COLO668 (cell line): ENCODE data around the gene ACAP3.
A peak's percentile ranks its signal among the peaks of the same experiment; 100 is the strongest.

Source experiments
- DNase-seq: peaks from one replicate; lab custom pipeline; 2025; ENCODE audit not compliant: unreplicated experiment; lab: John Stamatoyannopoulos, UW

Gene ACAP3

GRCh38 chr1:1286313-1287261, 21.1 kb downstream of the ACAP3 start:
- DNase-seq: no peak

GRCh38 chr1:1285611-1286311, 22.0 kb downstream of the ACAP3 start:
- DNase-seq: peak; percentile 77

GRCh38 chr1:1285102-1285571, 22.6 kb downstream of the ACAP3 start:
- DNase-seq: no peak

DNA sequence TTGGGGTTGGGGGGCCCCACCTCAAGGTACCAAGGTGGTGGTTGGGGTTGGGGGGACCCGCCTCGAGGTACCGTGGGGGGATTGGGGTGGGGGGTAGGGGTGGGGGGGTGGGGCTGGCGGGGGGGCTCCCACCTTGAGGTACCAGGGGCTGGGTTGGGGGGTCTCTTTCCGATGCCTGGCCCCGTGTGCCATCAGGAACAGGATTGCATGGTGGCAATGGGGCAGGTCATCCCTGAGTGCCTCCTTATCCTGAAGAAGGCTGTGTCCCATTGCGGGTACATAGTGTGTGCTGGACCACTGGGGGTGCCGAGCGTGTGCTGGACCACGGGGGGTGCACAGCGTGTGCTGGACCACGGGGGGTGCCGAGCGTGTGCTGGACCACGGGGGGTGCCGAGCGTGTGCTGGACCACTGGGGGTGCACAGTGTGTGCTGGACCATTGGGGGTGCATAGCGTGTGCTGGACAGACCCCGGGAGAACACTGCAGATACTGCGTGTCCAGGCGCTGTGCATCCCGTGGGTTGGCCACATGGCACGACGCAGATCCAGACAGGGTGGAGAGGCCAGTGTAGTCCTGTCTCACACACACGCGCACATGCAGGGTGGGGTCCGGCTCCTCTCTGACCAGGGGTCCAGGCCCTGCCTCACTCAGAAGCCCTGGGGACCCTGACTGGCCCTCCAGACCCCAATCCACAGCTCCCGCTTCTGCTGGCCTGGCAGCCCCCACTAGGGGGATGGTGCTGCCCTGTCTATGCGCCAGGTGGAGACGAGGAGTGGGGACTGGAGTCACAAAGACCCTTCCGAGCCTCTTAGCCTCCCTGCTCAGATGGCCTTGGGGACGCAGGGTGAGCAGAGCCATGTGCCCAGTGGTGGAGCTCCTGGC, 23.3 kb downstream of the ACAP3 start:
- no peak for DNase-seq

GRCh38 chr1:1283821-1284220, 23.9 kb downstream of the ACAP3 start:
- DNase-seq: peak; percentile 77

DNA sequence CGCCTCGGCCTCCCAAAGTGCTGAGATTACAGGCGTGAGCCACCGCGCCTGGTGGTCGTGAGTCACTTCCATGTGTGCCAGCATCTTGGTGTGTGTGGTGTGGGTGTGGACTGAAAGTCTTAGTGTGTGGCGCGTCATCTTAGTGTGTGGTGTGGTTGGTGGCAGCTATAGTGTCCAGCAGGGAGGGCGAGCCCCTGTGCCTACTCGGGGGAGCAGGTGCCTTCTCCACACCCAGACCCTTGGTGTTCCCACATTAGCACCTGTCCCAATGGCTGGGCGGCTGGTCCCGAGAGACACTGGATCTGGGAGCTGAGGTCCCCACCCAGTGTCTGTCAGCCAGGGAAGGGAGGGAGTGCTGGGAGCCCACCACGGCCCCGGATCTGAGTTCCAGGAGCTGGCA, 24.7 kb downstream of the ACAP3 start:
- no peak for DNase-seq

DNA sequence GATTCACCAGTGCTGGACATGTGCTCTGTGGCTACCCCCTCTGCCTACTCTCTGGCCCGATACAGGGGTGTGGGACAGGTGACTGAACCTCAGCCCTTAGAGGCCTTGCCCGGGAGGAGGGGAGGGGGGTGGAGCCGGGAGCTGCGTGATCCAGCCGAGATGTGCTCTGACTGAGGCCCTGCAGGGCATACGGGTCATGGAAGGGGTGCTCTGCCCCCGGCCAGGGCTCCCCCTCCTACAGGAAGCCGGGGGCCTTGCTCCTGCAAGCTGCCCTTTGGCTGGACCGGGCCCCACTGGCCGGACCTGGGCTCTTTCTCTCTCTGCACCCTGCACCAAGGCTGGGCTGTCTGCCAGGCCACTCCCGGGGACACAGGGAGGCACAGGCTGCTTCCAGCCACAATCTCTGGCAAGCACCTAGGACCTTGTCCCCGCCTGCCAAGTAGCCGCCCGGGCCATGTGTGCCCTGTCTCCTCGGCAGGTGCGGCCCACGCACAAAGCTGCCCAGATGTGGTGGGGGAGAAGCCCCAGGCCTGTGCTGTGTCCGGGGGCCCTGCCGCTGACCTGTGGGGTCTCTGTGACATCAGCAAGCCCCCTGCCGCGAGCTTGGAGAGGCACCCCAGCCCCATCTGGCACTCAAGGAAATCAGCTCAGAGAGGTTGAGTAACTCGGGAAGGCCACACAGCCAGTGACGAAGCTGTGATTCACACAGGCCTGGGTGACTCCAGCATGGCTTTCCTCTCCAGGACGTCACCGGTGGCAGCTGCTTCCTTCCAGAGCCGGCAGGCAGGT, 26.0 kb downstream of the ACAP3 start:
- DNase-seq: peak; percentile 91

GRCh38 chr1:1280782-1281481, 26.8 kb downstream of the ACAP3 start:
- no peak for DNase-seq

- no peak for DNase-seq
These were observed 28.7 kb downstream of the ACAP3 start for GRCh38 chr1:1279028-1279427.

GRCh38 chr1:1278620-1279019, 29.1 kb downstream of the ACAP3 start:
- DNase-seq: no peak

GRCh38 chr1:1275836-1276235, 31.9 kb downstream of the ACAP3 start:
- DNase-seq: no peak

GRCh38 chr1:1274931-1275431, 32.7 kb downstream of the ACAP3 start:
- DNase-seq: no peak

GRCh38 chr1:1274299-1274930, 33.3 kb downstream of the ACAP3 start:
- no peak for DNase-seq

- DNase-seq: peak; percentile 98
These were observed 34.0 kb downstream of the ACAP3 start, which contains the start of gene UBE2J2 for GRCh38 chr1:1273512-1274298. UBE2J2 (minus strand) TSS chr1:1273854; CDS start chr1:1267992, 5,862 bp downstream.

DNA sequence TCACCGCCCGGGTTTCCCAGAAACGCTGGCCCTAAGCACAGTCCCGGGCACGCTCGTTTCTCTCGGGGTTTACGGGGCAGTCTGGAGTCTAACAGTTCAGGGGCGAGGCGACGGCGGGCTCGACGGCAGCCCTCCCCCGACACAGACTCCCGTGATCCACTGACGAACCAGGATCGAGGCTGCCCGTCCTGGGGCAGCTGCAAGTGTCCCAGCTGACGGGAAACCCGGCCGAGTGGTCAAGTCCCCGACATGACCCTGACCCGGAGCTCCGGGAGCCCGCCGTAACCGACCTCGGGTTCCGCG, 34.6 kb downstream of the ACAP3 start:
- DNase-seq: no peak

DNA sequence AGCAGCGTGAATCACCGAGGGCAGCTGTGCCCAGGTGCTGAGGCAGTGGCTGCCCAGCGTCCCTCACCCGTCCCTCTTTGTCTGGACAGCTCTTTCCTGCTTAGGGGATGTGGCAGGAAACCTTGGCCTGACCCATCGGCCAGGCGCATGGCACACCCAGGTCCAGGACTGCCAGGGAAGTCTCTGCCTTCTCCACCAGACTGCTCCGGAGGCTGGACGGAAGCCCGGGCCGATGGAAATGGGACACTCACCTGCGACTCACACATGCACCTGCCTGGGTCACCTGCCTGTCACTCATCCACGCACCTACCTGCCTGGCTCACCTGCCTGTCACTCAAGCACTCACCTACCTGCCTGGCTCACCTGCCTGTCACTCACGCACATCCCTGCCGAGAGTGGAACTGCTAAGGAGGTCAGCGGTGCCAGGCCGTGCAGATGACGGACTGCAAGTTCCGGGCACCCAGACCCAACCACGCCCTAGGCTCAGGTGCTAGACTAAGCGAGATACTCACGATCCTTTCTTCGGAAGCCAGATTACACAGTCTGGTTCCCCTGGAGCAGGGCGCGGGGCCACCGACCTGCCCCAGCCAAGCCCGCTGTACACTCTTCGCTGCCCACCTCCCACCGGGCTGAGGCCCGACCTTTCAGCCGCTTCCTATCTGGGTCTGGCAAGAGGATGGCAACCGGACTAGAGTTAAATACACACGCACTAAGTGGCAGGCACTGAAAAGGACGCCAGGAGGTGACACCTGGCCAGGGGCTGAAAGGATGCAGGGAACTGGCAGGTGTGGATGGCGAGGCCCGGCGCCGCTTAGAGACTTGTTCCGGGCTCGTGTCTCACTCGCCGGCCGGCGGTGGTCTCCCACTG, 35.2 kb downstream of the ACAP3 start:
- DNase-seq: peak; percentile 88

DNA sequence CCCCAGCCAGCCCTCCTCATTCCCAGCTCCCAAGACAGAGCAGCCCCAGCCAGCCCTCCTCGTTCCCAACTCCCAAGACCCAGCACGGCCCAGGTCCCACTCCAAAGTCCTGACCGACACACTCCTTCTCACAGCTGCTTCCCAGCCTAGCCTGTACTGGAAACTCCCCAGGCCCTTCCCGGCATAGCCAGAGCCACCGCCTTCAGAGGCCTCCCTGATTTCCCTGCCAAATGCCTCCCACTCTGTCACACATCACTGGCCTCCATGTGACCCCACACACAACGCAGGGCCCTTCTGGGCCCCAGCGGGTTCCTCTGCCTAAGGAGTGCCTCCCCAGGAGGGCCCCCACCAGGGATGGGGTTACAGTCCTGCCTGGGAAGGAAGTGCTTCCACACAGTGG, 36.9 kb downstream of the ACAP3 start:
- DNase-seq: no peak
